ENCODE results near the gene CASK. TPM values are rescaled to one million over a fixed set of nuclear protein-coding genes. Genes with fewer than 3 reads are reported as not detected.
A peak's percentile ranks its signal among the peaks of the same experiment; 100 is the strongest.

CASK gene
- total and polyA plus RNA-seq, 7 experiments from 2014 or later, result 5.6 to 72.4 (median 43.5) TPM

GRCh38 chrX:41799661-41800060 lies 123.7 kb downstream of the CASK start:
- intact Hi-C loops (cut with micrococcal nuclease), result loop anchor here (5.0 to 10.0 kb wide), 5 partner anchors 123 to 1955 kb away; partner anchors contain the start of gene CASK (in 2 of the 2)

GRCh38 chrX:41796577-41796976 lies 126.8 kb downstream of the CASK start:
- ChIA-PET CTCF (interaction anchor here (0.6 to 1.1 kb wide), 3 partner anchors 165 to 1761 kb away, joined by 4 to 8 read pairs (median 4); no protein-coding TSS in a partner anchor), POLR2A (interaction anchor here (0.7 to 1.0 kb wide), 2 partner anchors 10 to 114 kb away, joined by 3 read pairs; no protein-coding TSS in a partner anchor)
- DNase-seq (no peak), ATAC-seq (no peak)
- H3K9me3 ChIP-seq (ENCODE audit: control insufficient read depth in 2 of 3, low read length in 3 of 3), result no peaks in the 10 kb centered on the region
- H3K4me1 ChIP-seq (ENCODE audit: control insufficient read depth in 2 of 2, insufficient read depth in 2 of 2, low read length in 2 of 2), result peaks cover 0 to 4% of the 10 kb centered on the region in 2 donors
- intact Hi-C loops (cut with micrococcal nuclease), result loop anchor here (5.0 to 10.0 kb wide), 5 partner anchors 126 to 1958 kb away; partner anchors contain the start of gene CASK (in 2 of the 2)
- H3K4me3 Mint-ChIP-seq, result no peak overlapping the region
- H3K4me3 ChIP-seq (ENCODE audit: low read length), result no peak overlapping the region
- peak overlapping the region in 2 of 9 donors; percentile 34 to 62 for H3K27ac Mint-ChIP-seq
- H3K27me3 ChIP-seq (ENCODE audit: control insufficient read depth in 2 of 2, insufficient read depth in 2 of 2, low read length in 2 of 2), result no peaks in the 10 kb centered on the region
- H3K4me1 Mint-ChIP-seq, result peaks cover 6 to 34% (median 14%) of the 10 kb centered on the region in 7 donors
- peaks cover 0 to 10% (median 9%) of the 10 kb centered on the region in 5 donors for H3K36me3 Mint-ChIP-seq
- H3K36me3 ChIP-seq (ENCODE audit: control insufficient read depth in 2 of 3, insufficient read depth in 3 of 3, low read length in 3 of 3), result no peaks in the 10 kb centered on the region
- no peaks in the 10 kb centered on the region for H3K27me3 Mint-ChIP-seq
- peaks cover 0 to 10% (median 0%) of the 10 kb centered on the region in 11 donors for H3K9me3 Mint-ChIP-seq
- no peak overlapping the region for H3K27ac ChIP-seq (ENCODE audit: low read depth, low read length)

More at GRCh38 chrX:41799661-41800060, 123.7 kb downstream of the CASK start:
- no peak overlapping the region for H3K27ac ChIP-seq (ENCODE audit: low read depth, low read length)
- no peaks in the 10 kb centered on the region for H3K27me3 ChIP-seq (ENCODE audit: control insufficient read depth in 2 of 2, insufficient read depth in 2 of 2, low read length in 2 of 2)
- H3K4me3 Mint-ChIP-seq, result no peak overlapping the region
- H3K36me3 Mint-ChIP-seq, result peaks cover 0 to 22% (median 21%) of the 10 kb centered on the region in 5 donors
- H3K36me3 ChIP-seq (ENCODE audit: control insufficient read depth in 2 of 3, insufficient read depth in 3 of 3, low read length in 3 of 3), result no peaks in the 10 kb centered on the region
- H3K4me1 ChIP-seq (ENCODE audit: control insufficient read depth in 2 of 2, insufficient read depth in 2 of 2, low read length in 2 of 2), result peaks cover 0 to 7% of the 10 kb centered on the region in 2 donors
- no peaks in the 10 kb centered on the region for H3K27me3 Mint-ChIP-seq
- ATAC-seq, result no peak
- ChIA-PET POLR2A (no interaction called here), CTCF (interaction anchor here (0.7 to 2.5 kb wide), 5 partner anchors 18 to 1757 kb away, joined by 3 to 11 read pairs (median 7); no protein-coding TSS in a partner anchor)
- H3K27ac Mint-ChIP-seq, result peak overlapping the region in 4 of 9 donors; percentile 30 to 65 (median 32)
- peaks cover 6 to 45% (median 14%) of the 10 kb centered on the region in 7 donors for H3K4me1 Mint-ChIP-seq
- no peak overlapping the region for H3K4me3 ChIP-seq (ENCODE audit: low read length)
- peaks cover 0 to 27% (median 6%) of the 10 kb centered on the region in 11 donors for H3K9me3 Mint-ChIP-seq
- no peak for DNase-seq
- H3K9me3 ChIP-seq (ENCODE audit: control insufficient read depth in 2 of 3, low read length in 3 of 3), result peaks cover 0 to 6% (median 0%) of the 10 kb centered on the region in 3 experiments

GRCh38 chrX:41796046-41796445 lies 127.3 kb downstream of the CASK start:
- H3K9me3 Mint-ChIP-seq, result peaks cover 0 to 5% (median 0%) of the 10 kb centered on the region in 11 donors
- no peak overlapping the region for H3K4me3 Mint-ChIP-seq
- H3K27me3 Mint-ChIP-seq, result no peaks in the 10 kb centered on the region
- H3K4me1 Mint-ChIP-seq, result peaks cover 6 to 31% (median 14%) of the 10 kb centered on the region in 7 donors
- peaks cover 0 to 6% (median 4%) of the 10 kb centered on the region in 5 donors for H3K36me3 Mint-ChIP-seq
- no peaks in the 10 kb centered on the region for H3K27me3 ChIP-seq (ENCODE audit: control insufficient read depth in 2 of 2, insufficient read depth in 2 of 2, low read length in 2 of 2)
- no peak for DNase-seq
- ChIA-PET CTCF (interaction anchor here (1.1 kb wide), 1 partner anchor 1762 kb away, joined by 4 read pairs; no protein-coding TSS in a partner anchor), POLR2A (no interaction called here)
- H3K27ac ChIP-seq (ENCODE audit: low read depth, low read length), result no peak overlapping the region
- H3K4me3 ChIP-seq (ENCODE audit: low read length), result no peak overlapping the region
- no peaks in the 10 kb centered on the region for H3K36me3 ChIP-seq (ENCODE audit: control insufficient read depth in 2 of 3, insufficient read depth in 3 of 3, low read length in 3 of 3)
- H3K9me3 ChIP-seq (ENCODE audit: control insufficient read depth in 2 of 3, low read length in 3 of 3), result no peaks in the 10 kb centered on the region
- no peak for ATAC-seq
- peak overlapping the region in 2 of 9 donors; percentile 4 to 21 for H3K27ac Mint-ChIP-seq
- H3K4me1 ChIP-seq (ENCODE audit: control insufficient read depth in 2 of 2, insufficient read depth in 2 of 2, low read length in 2 of 2), result peaks cover 0 to 4% of the 10 kb centered on the region in 2 donors
- intact Hi-C loops (cut with micrococcal nuclease), result loop anchor here (5.0 to 10.0 kb wide), 5 partner anchors 126 to 1959 kb away; partner anchors contain the start of gene CASK (in 2 of the 2)

- Mint-ChIP-seq H3K27ac (peak overlapping the region in 4 of 9 donors; percentile 3 to 65 (median 36)), H3K4me1 (peaks cover 0 to 22% (median 12%) of the 10 kb centered on the region in 7 donors), H3K27me3 (no peaks in the 10 kb centered on the region), H3K9me3 (no peaks in the 10 kb centered on the region), H3K36me3 (peaks cover 0 to 11% (median 0%) of the 10 kb centered on the region in 5 donors), H3K4me3 (peak overlapping the region in 1 of 10 donors; percentile 13)
- Histone ChIP-seq H3K9me3 (ENCODE audit: control insufficient read depth in 2 of 3, low read length in 3 of 3) (no peaks in the 10 kb centered on the region), H3K4me1 (ENCODE audit: control insufficient read depth in 2 of 2, insufficient read depth in 2 of 2, low read length in 2 of 2) (no peaks in the 10 kb centered on the region), H3K27me3 (ENCODE audit: control insufficient read depth in 2 of 2, insufficient read depth in 2 of 2, low read length in 2 of 2) (no peaks in the 10 kb centered on the region), H3K4me3 (ENCODE audit: low read length) (no peak overlapping the region), H3K27ac (ENCODE audit: low read depth, low read length) (no peak overlapping the region), H3K36me3 (ENCODE audit: control insufficient read depth in 2 of 3, insufficient read depth in 3 of 3, low read length in 3 of 3) (peaks cover 0 to 13% (median 0%) of the 10 kb centered on the region in 3 experiments)
- ATAC-seq (no peak), DNase-seq (no peak)
- CTCF ChIA-PET, result no interaction called here
- POLR2A ChIA-PET, result no interaction called here
- intact Hi-C loops (cut with micrococcal nuclease), result no loop called here
Observed at GRCh38 chrX:41789374-41789773, 134.0 kb downstream of the CASK start.

GRCh38 chrX:41785685-41786084 lies 137.7 kb downstream of the CASK start:
- peak overlapping the region in 3 of 9 donors; percentile 12 to 30 (median 19) for H3K27ac Mint-ChIP-seq

GRCh38 chrX:41781500-41781899 lies 141.9 kb downstream of the CASK start:
- CTCF ChIA-PET, result interaction anchor here (0.7 to 1.6 kb wide), 6 partner anchors 13 to 1971 kb away, joined by 3 to 5 read pairs (median 4); no protein-coding TSS in a partner anchor
- Mint-ChIP-seq H3K27ac (peak overlapping the region in 1 of 9 donors; percentile 70), H3K9me3 (no peaks in the 10 kb centered on the region), H3K27me3 (no peaks in the 10 kb centered on the region), H3K4me3 (peak overlapping the region in 1 of 10 donors; percentile 6), H3K4me1 (peaks cover 0 to 24% (median 7%) of the 10 kb centered on the region in 7 donors), H3K36me3 (peaks cover 0 to 12% (median 5%) of the 10 kb centered on the region in 5 donors)
- no peaks in the 10 kb centered on the region for H3K9me3 ChIP-seq (ENCODE audit: control insufficient read depth in 2 of 3, low read length in 3 of 3)
- H3K27ac ChIP-seq (ENCODE audit: low read depth, low read length), result no peak overlapping the region
- peaks cover 0 to 8% (median 0%) of the 10 kb centered on the region in 3 experiments for H3K36me3 ChIP-seq (ENCODE audit: control insufficient read depth in 2 of 3, insufficient read depth in 3 of 3, low read length in 3 of 3)
- intact Hi-C loops (cut with micrococcal nuclease), result loop anchor here (1.0 to 5.0 kb wide), 5 partner anchors 1161 to 1969 kb away; no protein-coding TSS in a partner anchor
- H3K4me1 ChIP-seq (ENCODE audit: control insufficient read depth in 2 of 2, insufficient read depth in 2 of 2, low read length in 2 of 2), result no peaks in the 10 kb centered on the region
- DNase-seq (peak in 6 of 9 donors; percentile 12 to 34 (median 24)), ATAC-seq (peak; percentile 67)
- no peaks in the 10 kb centered on the region for H3K27me3 ChIP-seq (ENCODE audit: control insufficient read depth in 2 of 2, insufficient read depth in 2 of 2, low read length in 2 of 2)
- no peak overlapping the region for H3K4me3 ChIP-seq (ENCODE audit: low read length)
- POLR2A ChIA-PET, result interaction anchor here (0.7 kb wide), 1 partner anchor 44 kb away, joined by 3 read pairs; no protein-coding TSS in a partner anchor

More at GRCh38 chrX:41785685-41786084, 137.7 kb downstream of the CASK start:
- Histone ChIP-seq H3K4me3 (ENCODE audit: low read length) (no peak overlapping the region), H3K9me3 (ENCODE audit: control insufficient read depth in 2 of 3, low read length in 3 of 3) (no peaks in the 10 kb centered on the region), H3K4me1 (ENCODE audit: control insufficient read depth in 2 of 2, insufficient read depth in 2 of 2, low read length in 2 of 2) (no peaks in the 10 kb centered on the region), H3K36me3 (ENCODE audit: control insufficient read depth in 2 of 3, insufficient read depth in 3 of 3, low read length in 3 of 3) (peaks cover 0 to 13% (median 0%) of the 10 kb centered on the region in 3 experiments), H3K27me3 (ENCODE audit: control insufficient read depth in 2 of 2, insufficient read depth in 2 of 2, low read length in 2 of 2) (no peaks in the 10 kb centered on the region), H3K27ac (ENCODE audit: low read depth, low read length) (no peak overlapping the region)
- no peaks in the 10 kb centered on the region for H3K9me3 Mint-ChIP-seq
- CTCF ChIA-PET, result no interaction called here
- ATAC-seq, result no peak
- no peaks in the 10 kb centered on the region for H3K27me3 Mint-ChIP-seq
- intact Hi-C loops (cut with micrococcal nuclease), result no loop called here
- peaks cover 0 to 11% (median 0%) of the 10 kb centered on the region in 5 donors for H3K36me3 Mint-ChIP-seq
- peaks cover 0 to 37% (median 16%) of the 10 kb centered on the region in 7 donors for H3K4me1 Mint-ChIP-seq
- H3K4me3 Mint-ChIP-seq, result no peak overlapping the region
- POLR2A ChIA-PET, result interaction anchor here (0.7 kb wide), 1 partner anchor 1038 kb away, joined by 3 read pairs; no protein-coding TSS in a partner anchor
- DNase-seq, result no peak

Measured in naive thymus-derived CD4-positive, alpha-beta T cell (primary cell).